Urothelium cell line (cell line): ENCODE data around the gene SPC25.
A peak's percentile ranks its signal among the peaks of the same experiment; 100 is the strongest.

Experiments
- DNase-seq: peaks from one replicate; pipeline ENCODE4 v3.0.0; 2011; ENCODE audit warnings: low spot score, mixed read lengths
- FAIRE-seq: peaks from 2 replicates; lab custom pipeline; 2011; peaks lifted over from hg19 to GRCh38; lab: Jason Lieb, UNC

The SPC25 gene

GRCh38 chr2:168850846-168851245 lies 39.4 kb downstream of the SPC25 start:
- DNase-seq: no peak
- FAIRE-seq: no peak

- no peak for FAIRE-seq
Measured at GRCh38 chr2:168849610-168850009, 40.6 kb downstream of the SPC25 start.

GRCh38 chr2:168848225-168848624 lies 42.0 kb downstream of the SPC25 start:
- FAIRE-seq (no peak), DNase-seq (no peak)

More at GRCh38 chr2:168849610-168850009, 40.6 kb downstream of the SPC25 start:
- peak; percentile 61 for DNase-seq

- DNase-seq: no peak
- FAIRE-seq: no peak
Measured at GRCh38 chr2:168843253-168843652, 47.0 kb downstream of the SPC25 start.

GRCh38 chr2:168841445-168841844 lies 48.8 kb downstream of the SPC25 start:
- no peak for DNase-seq
- FAIRE-seq: no peak

GRCh38 chr2:168835969-168836368 lies 54.3 kb downstream of the SPC25 start:
- no peak for FAIRE-seq
- DNase-seq: no peak

GRCh38 chr2:168831662-168832061 lies 58.6 kb downstream of the SPC25 start:
- no peak for FAIRE-seq
- no peak for DNase-seq

- FAIRE-seq (no peak), DNase-seq (no peak)
Measured at GRCh38 chr2:168830958-168831357, 59.3 kb downstream of the SPC25 start.

- DNase-seq: no peak
- FAIRE-seq: no peak
Measured at GRCh38 chr2:168825126-168825525, 65.1 kb downstream of the SPC25 start.

GRCh38 chr2:168821992-168822391 lies 68.2 kb downstream of the SPC25 start:
- FAIRE-seq (no peak), DNase-seq (no peak)

GRCh38 chr2:168821577-168821976 lies 68.7 kb downstream of the SPC25 start:
- no peak for DNase-seq
- no peak for FAIRE-seq
